Spleen (tissue), 7 donors: ENCODE results near the gene ELF4.

Source experiments
- POLR2A ChIP-seq, 3 donors: fragments of 450-650 bp; IDR thresholded peaks; one replicate each; pipeline ENCODE4 v1.5.1; 2017; ENCODE audit warnings: antibody characterized with exemption in 3 of 3, mild to moderate bottlenecking in 1 of 3
- TF ChIP-seq, protein P1 (sequence below), 11 experiments: fragments of 200-600 bp in 7 of 11; fragments of 450-650 bp in 4 of 11; sonication (generic) in 4 of 11; IDR thresholded peaks in 8 of 11; conservative IDR thresholded peaks in 3 of 11; 1 replicate in 7 of 11; 2 replicates in 4 of 11; pipeline versions ENCODE4 v1.4.0 to v1.8.0; 2016 to 2021; ENCODE audit warnings: antibody characterized with exemption in 11 of 11, inconsistent platforms in 4 of 11, mild to moderate bottlenecking in 1 of 11
- donor health status: DM: no; HTN: no; CAD: no; lungs with moderate emphysema.
- donor health status: DM: no; HTN: no; CAD: no.
- donor health status: DM: no; HTN: no; CAD: no.

DNA sequence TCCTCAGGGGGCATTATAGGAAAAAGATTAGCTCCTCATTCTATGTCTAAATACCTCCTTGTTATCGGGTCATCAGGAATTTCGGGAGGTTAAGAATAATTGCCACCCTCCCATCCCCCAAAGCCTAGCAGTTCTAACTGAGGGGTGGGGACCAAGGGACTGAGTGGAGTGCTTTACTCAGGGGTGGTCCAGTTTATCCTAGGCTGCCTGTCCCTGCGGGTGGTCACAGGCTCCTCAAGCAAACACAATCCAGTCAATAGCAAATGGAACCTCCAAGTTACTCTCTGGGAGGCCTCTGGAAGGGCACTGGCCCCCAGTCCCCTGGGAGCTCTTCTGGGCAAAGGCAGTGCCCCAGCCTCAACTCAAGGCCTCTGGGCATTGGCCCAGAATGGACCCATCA lies 6.7 kb downstream of the ELF4 start:
- TF ChIP-seq POLR2A (IDR thresholded peaks at IDR 0.05) = no peak
- TF ChIP-seq, protein P1, sequence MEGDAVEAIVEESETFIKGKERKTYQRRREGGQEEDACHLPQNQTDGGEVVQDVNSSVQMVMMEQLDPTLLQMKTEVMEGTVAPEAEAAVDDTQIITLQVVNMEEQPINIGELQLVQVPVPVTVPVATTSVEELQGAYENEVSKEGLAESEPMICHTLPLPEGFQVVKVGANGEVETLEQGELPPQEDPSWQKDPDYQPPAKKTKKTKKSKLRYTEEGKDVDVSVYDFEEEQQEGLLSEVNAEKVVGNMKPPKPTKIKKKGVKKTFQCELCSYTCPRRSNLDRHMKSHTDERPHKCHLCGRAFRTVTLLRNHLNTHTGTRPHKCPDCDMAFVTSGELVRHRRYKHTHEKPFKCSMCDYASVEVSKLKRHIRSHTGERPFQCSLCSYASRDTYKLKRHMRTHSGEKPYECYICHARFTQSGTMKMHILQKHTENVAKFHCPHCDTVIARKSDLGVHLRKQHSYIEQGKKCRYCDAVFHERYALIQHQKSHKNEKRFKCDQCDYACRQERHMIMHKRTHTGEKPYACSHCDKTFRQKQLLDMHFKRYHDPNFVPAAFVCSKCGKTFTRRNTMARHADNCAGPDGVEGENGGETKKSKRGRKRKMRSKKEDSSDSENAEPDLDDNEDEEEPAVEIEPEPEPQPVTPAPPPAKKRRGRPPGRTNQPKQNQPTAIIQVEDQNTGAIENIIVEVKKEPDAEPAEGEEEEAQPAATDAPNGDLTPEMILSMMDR (IDR thresholded peaks at IDR 0.05 in 8 of 11, conservative IDR thresholded peaks at IDR 0.05 in 3 of 11) = no peak
